GM12878 (cell line): Measurements from ENCODE around the gene NSG1.
A peak's percentile ranks its signal among the peaks of the same experiment; 100 is the strongest.

Source experiments
- ATF2 ChIP-seq: IDR thresholded peaks from 2 replicates; pipeline ENCODE4 v1.6.1; 2012; ENCODE audit warnings: low read length, inconsistent platforms
- CHD1 ChIP-seq: IDR thresholded peaks from 2 replicates; pipeline ENCODE4 v1.6.1; 2012; ENCODE audit warnings: low read depth, low read length, improper control_type of control experiment
- CTCF ChIP-seq, 3 experiments: IDR thresholded peaks in 2 of 3; conservative IDR thresholded peaks in 1 of 3; 2 replicates each; pipeline ENCODE4 v1.5.1; 2011; ENCODE audit warnings: low read depth in 3 of 3, low read length in 3 of 3, mild to moderate bottlenecking in 3 of 3, control low read depth in 2 of 3, moderate library complexity in 2 of 3, inconsistent platforms in 1 of 3, mixed read lengths in 1 of 3; ENCODE audit not compliant: control insufficient read depth in 2 of 3, insufficient read depth in 1 of 3; ENCODE audit errors: extremely low read depth in 1 of 3
- HDAC2 ChIP-seq: fragments of 200-600 bp; sonication (generic); IDR thresholded peaks from 2 replicates; pipeline ENCODE4 v1.6.1; 2017
- MEF2B ChIP-seq: fragments of 450-650 bp; IDR thresholded peaks from 2 replicates; pipeline ENCODE4 v1.6.1; 2018; ENCODE audit warnings: mild to moderate bottlenecking, moderate library complexity; ENCODE audit not compliant: partially characterized antibody, poor library complexity, severe bottlenecking
- MXI1 ChIP-seq: fragments of 150-350 bp; IDR thresholded peaks from 2 replicates; pipeline ENCODE4 v1.6.1; 2011; ENCODE audit warnings: low read depth, mild to moderate bottlenecking, inconsistent platforms, low read length, improper control_type of control experiment
- POLR2A ChIP-seq: IDR thresholded peaks from 2 replicates; pipeline ENCODE4 v1.6.1; 2011; ENCODE audit warnings: low read depth, mild to moderate bottlenecking, low read length
- REST ChIP-seq: IDR thresholded peaks from 2 replicates; pipeline ENCODE4 v1.6.1; 2012; ENCODE audit warnings: mild to moderate bottlenecking, low read depth, low read length
- SIN3A ChIP-seq: IDR thresholded peaks from 2 replicates; pipeline ENCODE4 v1.6.1; 2012; ENCODE audit warnings: low read depth, low read length, improper control_type of control experiment
- TAF1 ChIP-seq: IDR thresholded peaks from 2 replicates; pipeline ENCODE4 v1.6.1; 2011; ENCODE audit warnings: mild to moderate bottlenecking, low read depth, low read length, borderline replicate concordance
- YBX1 ChIP-seq: fragments of 450-650 bp; IDR thresholded peaks from 2 replicates; pipeline ENCODE4 v1.6.1; 2016; ENCODE audit warnings: antibody characterized with exemption
- ZBTB33 ChIP-seq: fragments of 450-650 bp; IDR thresholded peaks from 2 replicates; pipeline ENCODE4 v1.6.1; 2017; ENCODE audit warnings: mild to moderate bottlenecking
- ZNF687 ChIP-seq: fragments of 450-650 bp; IDR thresholded peaks from 2 replicates; pipeline ENCODE4 v1.6.1; 2017; ENCODE audit warnings: mild to moderate bottlenecking, moderate library complexity

- no peak for TF ChIP-seq MXI1
- TF ChIP-seq ATF2: no peak
- no peak for TF ChIP-seq ZNF687
- TF ChIP-seq MEF2B: no peak
- TF ChIP-seq CTCF (IDR thresholded peaks at IDR 0.05 in 2 of 3, conservative IDR thresholded peaks at IDR 0.05 in 1 of 3; ENCODE audit: control insufficient read depth in 2 of 3, extremely low read depth in 1 of 3, insufficient read depth in 1 of 3, low read depth in 3 of 3, low read length in 3 of 3): peak; percentile 62 to 71 (median 66); a peak in 5 of 6 replicates
- no peak for TF ChIP-seq POLR2A
- TF ChIP-seq HDAC2: no peak
- TF ChIP-seq REST: no peak
- TF ChIP-seq TAF1: no peak
- TF ChIP-seq SIN3A: no peak
- no peak for TF ChIP-seq YBX1
- TF ChIP-seq ZBTB33: no peak
- TF ChIP-seq CHD1: no peak
Observed at GRCh38 chr4:4430492-4431195, 43.7 kb downstream of the NSG1 start.
